HT1080 (cell line): ENCODE results near the gene DAB2IP. TPM values are rescaled to one million over a fixed set of nuclear protein-coding genes. Genes with fewer than 3 reads are reported as not detected.
A peak's percentile ranks its signal among the peaks of the same experiment; 100 is the strongest.
"Not testable (repeated sequence)": the region's sequence is repeated elsewhere in the genome, so short reads cannot be mapped to it uniquely, and the experiment has no call there.

Experiments used
- DNase-seq: peaks from one replicate; pipeline ENCODE4 v3.0.0-alpha.2; 2015; ENCODE audit warnings: low read depth
- polyA plus RNA-seq, 2 experiments: library from polyadenylated mRNA; depleted of rRNA; stranded (reverse); fragments of >200 nt; gene quantifications; 2 replicates each; pipeline ENCODE4 v1.2.3, GENCODE V29; 2015
- total RNA-seq: library from RNA; depleted of rRNA; stranded (reverse); fragments of >200 nt; shearing (Covaris generic); gene quantifications from 2 replicates; pipeline ENCODE4 v1.2.3, GENCODE V29; 2014; rRNA removed

DAB2IP gene
- 12.6 and 16.6 TPM in 2 replicates for total RNA-seq
- polyA plus RNA-seq (2015; cell fraction: cytosol; rRNA removed) = 8.2 and 8.6 TPM in 2 replicates
- polyA plus RNA-seq (2015; cell fraction: nucleus; rRNA removed) = 8.4 and 10.3 TPM in 2 replicates

- no peak for DNase-seq
Measured at GRCh38 chr9:121651295-121652020, at the start of gene DAB2IP. Gene DAB2IP, plus strand, starts transcription at chr9:121651634. Its CDS starts 142 bp downstream, at chr9:121651776.

- no peak for DNase-seq
Measured at GRCh38 chr9:121603028-121603427, 48.4 kb upstream of the DAB2IP start.

GRCh38 chr9:121604242-121604641, 47.2 kb upstream of the DAB2IP start:
- peak; percentile 20 for DNase-seq

GRCh38 chr9:121604654-121605053, 46.8 kb upstream of the DAB2IP start:
- DNase-seq = no peak

- DNase-seq = peak; percentile 58
Measured at GRCh38 chr9:121607434-121608167, 43.8 kb upstream of the DAB2IP start.

- DNase-seq = no peak
Measured at GRCh38 chr9:121608168-121608853, 43.1 kb upstream of the DAB2IP start.

GRCh38 chr9:121609822-121610637, 41.4 kb upstream of the DAB2IP start:
- DNase-seq = peak; percentile 82

GRCh38 chr9:121610638-121610953, 40.8 kb upstream of the DAB2IP start:
- DNase-seq = no peak

- no peak for DNase-seq
Measured at GRCh38 chr9:121612511-121612998, 38.9 kb upstream of the DAB2IP start.

GRCh38 chr9:121613009-121613752, 38.3 kb upstream of the DAB2IP start:
- no peak for DNase-seq

GRCh38 chr9:121616123-121616755, 35.2 kb upstream of the DAB2IP start:
- DNase-seq = no peak

GRCh38 chr9:121618504-121618903, 32.9 kb upstream of the DAB2IP start:
- DNase-seq = no peak

- DNase-seq = not testable (repeated sequence)
Measured at GRCh38 chr9:121618910-121619309, 32.5 kb upstream of the DAB2IP start.

GRCh38 chr9:121619545-121620324, 31.7 kb upstream of the DAB2IP start:
- no peak for DNase-seq

GRCh38 chr9:121620325-121620673, 31.1 kb upstream of the DAB2IP start:
- DNase-seq = no peak

GRCh38 chr9:121620777-121621449, 30.5 kb upstream of the DAB2IP start:
- no peak for DNase-seq

GRCh38 chr9:121622387-121623203, 28.8 kb upstream of the DAB2IP start:
- no peak for DNase-seq

GRCh38 chr9:121623430-121623829, 28.0 kb upstream of the DAB2IP start:
- not testable (repeated sequence) for DNase-seq
